ENCODE measurements around the gene FHAD1.
"Not testable (repeated sequence)": the region's sequence is repeated elsewhere in the genome, so short reads cannot be mapped to it uniquely, and the experiment has no call there.

Gene FHAD1

DNA sequence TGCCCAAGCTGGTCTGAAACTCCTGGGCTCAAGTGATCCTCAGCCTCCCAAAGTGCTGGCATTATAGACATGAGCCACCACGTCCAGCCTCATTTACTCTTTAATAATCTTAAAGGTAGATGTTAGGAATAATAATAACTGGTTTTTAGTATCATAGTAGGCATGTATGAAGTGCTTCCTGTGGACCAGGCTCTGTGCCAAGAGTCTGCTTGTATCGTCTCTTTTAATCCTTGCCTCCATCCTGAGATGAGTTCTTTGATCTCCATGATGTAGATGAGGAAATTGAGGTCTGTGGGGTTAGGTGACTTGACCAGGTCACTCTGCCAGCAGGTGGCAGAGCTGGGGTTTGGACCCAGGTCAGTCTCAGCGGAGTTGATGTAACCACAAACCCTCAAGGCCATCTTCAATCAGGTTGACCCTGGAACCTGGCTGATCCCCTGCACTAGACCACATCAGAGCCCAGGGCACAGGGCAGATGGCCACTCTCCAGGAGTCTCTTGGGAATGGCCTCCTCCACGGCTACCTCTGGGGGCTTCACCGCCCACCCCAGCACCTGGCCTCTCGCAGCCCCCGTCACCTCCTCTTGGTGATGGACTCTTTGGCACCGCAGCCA, 173.9 kb downstream of the FHAD1 start:
- H3K4me3 ChIP-seq (ENCODE audit: low read length) = no peak overlapping the region
- H3K9ac ChIP-seq (ENCODE audit: low read depth, low read length) = no peak overlapping the region
- H3K36me3 ChIP-seq (ENCODE audit: insufficient read depth, low read length) = no peaks in the 10 kb centered on the region
- H3K4me1 ChIP-seq (ENCODE audit: insufficient read depth, low read length) = no peaks in the 10 kb centered on the region
- H3K27me3 ChIP-seq (ENCODE audit: insufficient read depth, low read length) = no peaks in the 10 kb centered on the region
- WGBS = 96% methylated on average over 7 of the region's 8 CpGs
- peaks cover 4% of the 10 kb centered on the region; the same call in 1 of the 2 replicates for H3K9me3 ChIP-seq (ENCODE audit: insufficient read depth, low read depth, low read length)
- no peak overlapping the region for H3K27ac ChIP-seq (ENCODE audit: low read depth, low read length)

DNA sequence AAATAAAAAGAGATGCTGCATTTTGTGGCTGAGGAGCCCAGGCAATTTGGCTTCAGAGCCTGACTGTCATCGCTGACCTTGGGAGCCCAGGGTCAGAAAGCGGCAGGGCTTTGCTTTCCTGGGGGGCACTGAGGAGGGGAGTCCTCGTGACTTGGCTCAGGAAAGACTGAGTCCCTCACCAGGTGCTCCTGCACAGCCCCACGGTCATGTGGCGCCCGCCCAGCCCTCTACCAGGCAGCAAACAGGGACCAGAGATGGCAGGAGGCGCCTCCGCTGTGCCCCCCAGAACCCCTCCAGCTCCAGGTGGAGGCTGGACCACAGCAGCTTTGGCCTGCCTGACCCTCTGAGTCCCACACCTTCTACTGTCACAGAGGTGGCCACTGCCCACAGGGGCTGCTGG, 175.8 kb downstream of the FHAD1 start:
- Histone ChIP-seq H3K9ac (ENCODE audit: low read depth, low read length) (no peak overlapping the region), H3K27ac (ENCODE audit: low read depth, low read length) (no peak overlapping the region), H3K36me3 (ENCODE audit: insufficient read depth, low read length) (no peaks in the 10 kb centered on the region), H3K9me3 (ENCODE audit: insufficient read depth, low read depth, low read length) (peaks cover 4% of the 10 kb centered on the region; the same call in 1 of the 2 replicates), H3K4me1 (ENCODE audit: insufficient read depth, low read length) (no peaks in the 10 kb centered on the region), H3K4me3 (ENCODE audit: low read length) (no peak overlapping the region), H3K27me3 (ENCODE audit: insufficient read depth, low read length) (no peaks in the 10 kb centered on the region)
- WGBS = 96% methylated on average over 8 of the region's 8 CpGs

DNA sequence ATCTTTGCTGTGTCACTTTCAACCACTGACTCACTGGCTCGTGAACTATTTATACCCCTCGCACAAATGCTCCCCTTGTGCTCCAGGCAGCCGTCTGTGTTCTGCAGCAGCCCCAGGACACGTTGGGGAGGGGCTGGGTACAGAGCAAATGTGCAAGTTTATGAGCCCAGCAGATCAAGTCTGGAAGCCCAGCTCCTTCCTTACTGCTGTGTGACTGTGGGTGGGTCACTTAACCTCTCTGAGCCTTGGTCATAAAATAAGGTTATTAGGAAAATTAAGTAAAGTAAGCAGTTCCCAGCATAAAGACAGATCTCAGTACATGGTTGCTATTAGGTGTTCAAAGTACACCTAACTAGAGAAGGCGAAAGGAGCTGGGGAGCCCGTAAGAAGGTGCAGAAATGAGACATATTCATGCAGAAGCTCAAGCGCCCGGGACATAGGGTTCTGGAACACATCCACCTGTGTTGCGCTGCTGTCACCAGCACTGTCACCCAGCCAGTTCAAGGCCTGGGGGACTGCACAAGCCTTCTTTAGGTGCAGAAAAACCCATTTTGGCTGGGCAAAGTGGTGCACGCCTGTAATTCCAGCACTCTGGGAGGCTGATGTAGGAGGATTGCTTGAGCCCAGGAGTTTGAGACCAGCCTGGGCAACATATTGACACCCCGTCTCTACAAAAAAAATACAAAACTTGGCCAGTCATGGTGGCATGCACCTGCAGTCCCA, 176.5 kb downstream of the FHAD1 start:
- Histone ChIP-seq H3K4me3 (ENCODE audit: low read length) (no peak overlapping the region), H3K27me3 (ENCODE audit: insufficient read depth, low read length) (no peaks in the 10 kb centered on the region), H3K27ac (ENCODE audit: low read depth, low read length) (no peak overlapping the region), H3K4me1 (ENCODE audit: insufficient read depth, low read length) (no peaks in the 10 kb centered on the region), H3K9me3 (ENCODE audit: insufficient read depth, low read depth, low read length) (peaks cover 4% of the 10 kb centered on the region; the same call in 1 of the 2 replicates), H3K9ac (ENCODE audit: low read depth, low read length) (no peak overlapping the region), H3K36me3 (ENCODE audit: insufficient read depth, low read length) (no peaks in the 10 kb centered on the region)
- 91% methylated on average over 11 of the region's 11 CpGs for WGBS

DNA sequence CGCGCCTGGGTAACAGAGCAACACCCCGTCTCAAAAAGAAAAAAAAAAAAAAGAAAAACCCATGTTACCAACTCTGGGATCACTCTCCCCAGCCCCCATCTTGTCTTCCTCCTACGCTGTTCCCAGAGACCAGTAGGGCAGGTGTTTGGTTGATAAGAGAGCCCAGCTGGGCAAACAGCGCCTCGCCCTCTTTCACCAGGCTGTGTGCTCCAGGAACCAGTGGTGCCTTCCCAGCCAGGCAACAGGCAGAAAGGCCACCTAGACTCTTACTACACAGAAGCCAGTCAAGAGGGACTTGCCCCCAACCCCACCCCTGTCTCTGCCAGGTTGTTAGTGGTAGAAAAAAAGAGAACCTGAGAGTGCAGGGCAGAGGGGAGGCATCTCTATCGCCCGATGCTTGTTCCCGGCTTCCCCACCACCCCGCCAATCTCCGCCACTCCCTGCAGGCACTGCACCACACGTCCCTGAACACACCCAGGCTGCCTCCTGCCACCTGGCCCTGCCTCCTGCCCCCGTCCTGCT, 177.2 kb downstream of the FHAD1 start:
- Histone ChIP-seq H3K36me3 (ENCODE audit: insufficient read depth, low read length) (no peaks in the 10 kb centered on the region), H3K4me3 (ENCODE audit: low read length) (no peak overlapping the region), H3K27me3 (ENCODE audit: insufficient read depth, low read length) (no peaks in the 10 kb centered on the region), H3K27ac (ENCODE audit: low read depth, low read length) (no peak overlapping the region), H3K9ac (ENCODE audit: low read depth, low read length) (no peak overlapping the region), H3K4me1 (ENCODE audit: insufficient read depth, low read length) (no peaks in the 10 kb centered on the region), H3K9me3 (ENCODE audit: insufficient read depth, low read depth, low read length) (peaks cover 4% of the 10 kb centered on the region; the same call in 1 of the 2 replicates)
- 84% methylated on average over 13 of the region's 13 CpGs for WGBS

DNA sequence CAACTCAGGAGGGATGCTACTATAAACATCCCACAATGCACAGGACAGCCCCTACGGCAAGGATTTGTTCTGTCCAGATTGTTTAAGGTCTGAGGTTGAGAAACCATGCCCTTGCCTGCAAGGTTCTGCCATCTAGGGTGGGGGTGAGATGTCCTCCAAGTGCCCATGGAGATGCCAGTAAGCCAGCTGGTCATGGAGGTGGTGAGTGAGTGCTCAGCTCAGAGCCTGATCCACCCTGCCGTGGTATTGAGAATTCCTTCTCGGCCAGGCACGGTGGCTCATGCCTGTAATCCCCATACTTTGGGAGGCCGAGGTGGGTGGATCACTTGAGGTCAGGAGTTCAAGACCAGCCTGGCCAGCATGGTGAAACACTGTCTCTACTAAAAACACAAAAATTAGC, 178.0 kb downstream of the FHAD1 start:
- 92% methylated on average over 5 of the region's 5 CpGs for WGBS
- H3K9ac ChIP-seq (ENCODE audit: low read depth, low read length) = no peak overlapping the region
- H3K27me3 ChIP-seq (ENCODE audit: insufficient read depth, low read length) = no peaks in the 10 kb centered on the region
- H3K36me3 ChIP-seq (ENCODE audit: insufficient read depth, low read length) = no peaks in the 10 kb centered on the region
- no peaks in the 10 kb centered on the region for H3K4me1 ChIP-seq (ENCODE audit: insufficient read depth, low read length)
- peaks cover 4% of the 10 kb centered on the region; the same call in 1 of the 2 replicates for H3K9me3 ChIP-seq (ENCODE audit: insufficient read depth, low read depth, low read length)
- no peak overlapping the region for H3K4me3 ChIP-seq (ENCODE audit: low read length)
- no peak overlapping the region for H3K27ac ChIP-seq (ENCODE audit: low read depth, low read length)

DNA sequence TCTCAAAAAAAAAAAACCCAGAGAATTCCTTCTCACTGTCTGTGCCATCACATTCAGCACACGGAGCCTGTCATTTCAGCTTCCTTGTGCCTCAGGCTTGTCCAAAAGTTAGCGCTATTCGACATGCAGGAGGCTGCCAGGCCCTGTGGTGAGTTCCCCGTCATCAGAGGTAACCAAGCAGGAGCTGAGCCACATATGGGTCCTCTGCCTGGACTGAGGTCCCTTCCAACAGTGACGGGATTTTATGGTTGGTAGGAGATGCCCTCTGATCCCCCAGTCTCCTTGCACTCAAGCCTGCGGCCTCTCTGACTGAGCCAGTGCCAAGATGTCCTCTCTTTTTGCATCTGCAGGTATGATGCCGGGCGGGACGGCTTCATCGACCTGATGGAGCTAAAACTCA, 178.5 kb downstream of the FHAD1 start:
- WGBS = 95% methylated on average over 10 of the region's 10 CpGs

DNA sequence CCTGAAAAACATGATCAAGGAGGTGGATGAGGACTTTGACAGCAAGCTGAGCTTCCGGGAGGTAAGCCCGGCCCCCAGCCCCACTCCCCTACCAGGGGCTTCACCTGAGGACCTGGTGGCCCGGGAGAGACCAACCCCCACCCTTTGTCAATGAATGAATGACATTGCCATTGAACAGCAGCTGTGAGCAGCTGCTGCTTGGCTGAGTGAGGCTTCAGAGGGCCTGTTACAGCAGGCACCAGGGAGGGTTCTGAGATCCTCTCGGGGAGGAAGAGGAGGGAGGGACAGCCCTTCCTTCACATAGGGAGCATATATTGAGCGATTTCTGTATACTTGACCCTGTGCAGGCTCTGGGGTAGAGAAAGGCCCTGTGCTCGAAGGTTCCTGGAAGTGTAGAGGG, 178.9 kb downstream of the FHAD1 start:
- no peak overlapping the region for H3K4me3 ChIP-seq (ENCODE audit: low read length)
- no peaks in the 10 kb centered on the region for H3K27me3 ChIP-seq (ENCODE audit: insufficient read depth, low read length)
- H3K9ac ChIP-seq (ENCODE audit: low read depth, low read length) = no peak overlapping the region
- H3K36me3 ChIP-seq (ENCODE audit: insufficient read depth, low read length) = no peaks in the 10 kb centered on the region
- H3K9me3 ChIP-seq (ENCODE audit: insufficient read depth, low read depth, low read length) = peaks cover under 1% of the 10 kb centered on the region; the same call in 1 of the 2 replicates
- WGBS = 78% methylated on average over 6 of the region's 6 CpGs
- H3K4me1 ChIP-seq (ENCODE audit: insufficient read depth, low read length) = no peaks in the 10 kb centered on the region
- no peak overlapping the region for H3K27ac ChIP-seq (ENCODE audit: low read depth, low read length)

More for the DNA sequence above, 178.5 kb downstream of the FHAD1 start:
- Histone ChIP-seq H3K27me3 (ENCODE audit: insufficient read depth, low read length) (no peaks in the 10 kb centered on the region), H3K36me3 (ENCODE audit: insufficient read depth, low read length) (no peaks in the 10 kb centered on the region), H3K9ac (ENCODE audit: low read depth, low read length) (no peak overlapping the region), H3K27ac (ENCODE audit: low read depth, low read length) (no peak overlapping the region), H3K9me3 (ENCODE audit: insufficient read depth, low read depth, low read length) (peaks cover 4% of the 10 kb centered on the region; the same call in 1 of the 2 replicates), H3K4me3 (ENCODE audit: low read length) (no peak overlapping the region), H3K4me1 (ENCODE audit: insufficient read depth, low read length) (no peaks in the 10 kb centered on the region)

DNA sequence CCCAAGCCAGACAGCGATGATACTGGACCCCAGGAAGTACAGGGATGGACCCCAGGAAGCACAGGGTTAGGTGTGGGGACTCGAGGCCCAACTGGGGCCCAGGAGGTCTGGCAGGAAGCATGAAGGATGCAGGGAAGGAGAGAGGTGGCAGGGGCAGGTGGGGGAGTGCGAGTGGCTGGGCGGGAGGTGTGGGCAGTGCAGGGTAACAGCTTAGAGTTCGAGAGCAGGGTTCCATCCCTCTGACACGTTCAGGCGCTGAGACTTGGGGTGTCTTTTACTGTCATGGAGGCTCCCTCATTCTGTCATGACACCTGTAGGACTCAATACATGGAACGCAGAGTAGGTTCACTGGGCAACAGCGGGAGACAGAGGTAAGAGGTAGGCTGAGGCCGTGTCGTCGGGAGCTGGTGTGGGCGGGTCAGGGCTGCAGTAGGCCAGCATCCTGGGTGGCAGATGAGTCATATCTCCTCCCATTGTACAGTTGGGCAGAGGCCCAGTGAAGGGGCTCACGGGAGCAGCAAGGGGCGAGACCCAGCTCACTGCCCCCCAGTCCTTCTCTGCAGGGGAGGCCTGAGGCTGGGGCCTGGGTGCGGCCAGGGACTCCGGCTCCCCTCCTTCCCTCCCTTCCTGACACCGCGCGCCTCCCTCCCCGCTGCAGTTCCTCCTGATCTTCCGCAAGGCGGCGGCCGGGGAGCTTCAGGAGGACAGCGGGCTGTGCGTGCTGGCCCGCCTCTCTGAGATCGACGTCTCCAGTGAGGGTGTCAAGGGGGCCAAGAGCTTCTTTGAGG, 179.7 kb downstream of the FHAD1 start:
- H3K27ac ChIP-seq (ENCODE audit: low read depth, low read length) = no peak overlapping the region; the same call in 1 of the 2 replicates
- H3K9ac ChIP-seq (ENCODE audit: low read depth, low read length) = no peak overlapping the region
- H3K4me3 ChIP-seq (ENCODE audit: low read length) = no peak overlapping the region

DNA sequence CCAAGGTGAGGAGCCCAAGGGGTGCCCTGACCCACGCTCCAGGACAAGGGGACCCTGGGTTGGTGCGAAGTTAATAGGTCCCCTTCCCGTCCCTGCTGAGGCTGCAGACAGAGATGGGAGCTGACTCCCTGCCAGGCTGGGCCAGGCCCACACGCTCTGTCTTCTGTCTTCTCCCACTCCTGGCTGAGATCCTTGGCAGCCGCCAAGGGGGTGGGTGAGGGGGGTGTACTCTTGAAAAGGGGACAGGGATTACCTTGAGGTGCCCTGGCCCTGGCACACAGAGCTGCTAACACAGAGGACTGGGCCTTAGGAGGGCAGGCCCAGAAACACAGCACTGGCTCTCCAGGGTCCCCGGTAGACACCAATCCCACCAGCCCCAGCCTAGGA, 180.2 kb downstream of the FHAD1 start:
- Histone ChIP-seq H3K27me3 (ENCODE audit: insufficient read depth, low read length) (no peaks in the 10 kb centered on the region), H3K27ac (ENCODE audit: low read depth, low read length) (no peak overlapping the region; the same call in 1 of the 2 replicates), H3K4me1 (ENCODE audit: insufficient read depth, low read length) (no peaks in the 10 kb centered on the region), H3K9ac (ENCODE audit: low read depth, low read length) (no peak overlapping the region), H3K4me3 (ENCODE audit: low read length) (no peak overlapping the region), H3K9me3 (ENCODE audit: insufficient read depth, low read depth, low read length) (no peaks in the 10 kb centered on the region), H3K36me3 (ENCODE audit: insufficient read depth, low read length) (no peaks in the 10 kb centered on the region)
- WGBS = 91% methylated on average over 6 of the region's 6 CpGs

More for the DNA sequence above, 179.7 kb downstream of the FHAD1 start:
- Histone ChIP-seq H3K36me3 (ENCODE audit: insufficient read depth, low read length) (no peaks in the 10 kb centered on the region), H3K27me3 (ENCODE audit: insufficient read depth, low read length) (no peaks in the 10 kb centered on the region), H3K4me1 (ENCODE audit: insufficient read depth, low read length) (no peaks in the 10 kb centered on the region), H3K9me3 (ENCODE audit: insufficient read depth, low read depth, low read length) (no peaks in the 10 kb centered on the region)
- WGBS = 83% methylated on average over 30 of the region's 30 CpGs

DNA sequence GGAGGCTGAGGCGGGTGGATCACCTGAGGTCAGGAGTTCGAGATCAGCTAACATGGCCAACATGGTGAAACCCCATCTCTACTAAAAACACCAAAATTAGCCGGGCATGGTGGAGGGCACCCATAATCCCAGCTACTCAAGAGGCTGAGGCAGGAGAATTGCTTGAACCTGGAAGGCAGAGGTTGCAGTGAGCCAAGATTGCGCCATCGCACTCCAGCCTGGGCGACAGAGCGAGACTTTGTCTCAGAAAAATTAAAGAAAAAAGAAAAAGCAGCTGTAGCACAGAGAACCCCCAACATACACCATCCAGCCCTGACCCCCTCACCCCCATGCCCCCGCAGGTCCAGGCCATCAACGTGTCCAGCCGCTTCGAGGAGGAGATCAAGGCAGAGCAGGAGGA, 181.2 kb downstream of the FHAD1 start:
- whole genome bisulfite sequencing = 95% methylated on average over 11 of the region's 11 CpGs
- not testable (repeated sequence) for H3K4me1 ChIP-seq (ENCODE audit: insufficient read depth, low read length); H3K9ac ChIP-seq (ENCODE audit: low read depth, low read length); H3K9me3 ChIP-seq (ENCODE audit: insufficient read depth, low read depth, low read length); H3K36me3 ChIP-seq (ENCODE audit: insufficient read depth, low read length); H3K27ac ChIP-seq (ENCODE audit: low read depth, low read length); H3K27me3 ChIP-seq (ENCODE audit: insufficient read depth, low read length); H3K4me3 ChIP-seq (ENCODE audit: low read length)
